RWPE2 (cell line): ENCODE data around the gene DTNBP1.

Source experiments
- ATAC-seq: fragments of 200-7000 bp; cut with Tn5 transposase; 3 replicates; pipeline ENCODE4 v1.9.1; 2021; ENCODE audit warnings: low read depth
- DNase-seq: peaks from one replicate; pipeline ENCODE4 v3.0.0-alpha.2; 2020; ENCODE audit warnings: low spot score
- H3K27ac ChIP-seq: fragments of 450-650 bp; 2 replicates; pipeline ENCODE4 v1.5.1; 2017; ENCODE audit warnings: mild to moderate bottlenecking; ENCODE audit not compliant: poor library complexity, severe bottlenecking
- H3K27me3 ChIP-seq: fragments of 250-450 bp; sonication (Bioruptor Pico); 2 replicates; pipeline ENCODE4 v1.5.1; 2021; ENCODE audit warnings: mild to moderate bottlenecking, moderate library complexity; ENCODE audit not compliant: insufficient read depth, poor library complexity, severe bottlenecking
- H3K36me3 ChIP-seq: fragments of 250-450 bp; sonication (Bioruptor Pico); 2 replicates; pipeline ENCODE4 v1.5.1; 2020; ENCODE audit warnings: low read depth, mild to moderate bottlenecking, moderate library complexity
- H3K4me1 ChIP-seq: fragments of 250-450 bp; sonication (Bioruptor Pico); 2 replicates; pipeline ENCODE4 v1.5.1; 2021; ENCODE audit warnings: mild to moderate bottlenecking, moderate library complexity; ENCODE audit not compliant: insufficient read depth, poor library complexity, severe bottlenecking
- H3K4me3 ChIP-seq: fragments of 250-450 bp; sonication (Bioruptor Pico); 2 replicates; pipeline ENCODE4 v1.5.1; 2021; ENCODE audit warnings: mild to moderate bottlenecking, moderate library complexity; ENCODE audit not compliant: severe bottlenecking
- H3K9me3 ChIP-seq: fragments of 250-450 bp; sonication (Bioruptor Pico); 2 replicates; pipeline ENCODE4 v1.5.1; 2021; ENCODE audit warnings: mild to moderate bottlenecking, moderate library complexity; ENCODE audit not compliant: severe bottlenecking
- TF ChIP-seq, protein P1 (sequence below): fragments of 450-650 bp; IDR thresholded peaks from one replicate; pipeline ENCODE4 v1.5.1; 2017; ENCODE audit warnings: mild to moderate bottlenecking, moderate library complexity; ENCODE audit not compliant: poor library complexity, severe bottlenecking

Gene DTNBP1

GRCh38 chr6:15502446-15503345 lies 160.1 kb downstream of the DTNBP1 start:
- Histone ChIP-seq H3K27me3 (no peaks in the 10 kb centered on the region), H3K4me3 (no peak overlapping the region), H3K36me3 (peaks cover 37% of the 10 kb centered on the region), H3K4me1 (peaks cover 24% of the 10 kb centered on the region), H3K27ac (no peak overlapping the region), H3K9me3 (no peaks in the 10 kb centered on the region)
- ATAC-seq (no peak), DNase-seq (no peak)
- TF ChIP-seq, protein P1, sequence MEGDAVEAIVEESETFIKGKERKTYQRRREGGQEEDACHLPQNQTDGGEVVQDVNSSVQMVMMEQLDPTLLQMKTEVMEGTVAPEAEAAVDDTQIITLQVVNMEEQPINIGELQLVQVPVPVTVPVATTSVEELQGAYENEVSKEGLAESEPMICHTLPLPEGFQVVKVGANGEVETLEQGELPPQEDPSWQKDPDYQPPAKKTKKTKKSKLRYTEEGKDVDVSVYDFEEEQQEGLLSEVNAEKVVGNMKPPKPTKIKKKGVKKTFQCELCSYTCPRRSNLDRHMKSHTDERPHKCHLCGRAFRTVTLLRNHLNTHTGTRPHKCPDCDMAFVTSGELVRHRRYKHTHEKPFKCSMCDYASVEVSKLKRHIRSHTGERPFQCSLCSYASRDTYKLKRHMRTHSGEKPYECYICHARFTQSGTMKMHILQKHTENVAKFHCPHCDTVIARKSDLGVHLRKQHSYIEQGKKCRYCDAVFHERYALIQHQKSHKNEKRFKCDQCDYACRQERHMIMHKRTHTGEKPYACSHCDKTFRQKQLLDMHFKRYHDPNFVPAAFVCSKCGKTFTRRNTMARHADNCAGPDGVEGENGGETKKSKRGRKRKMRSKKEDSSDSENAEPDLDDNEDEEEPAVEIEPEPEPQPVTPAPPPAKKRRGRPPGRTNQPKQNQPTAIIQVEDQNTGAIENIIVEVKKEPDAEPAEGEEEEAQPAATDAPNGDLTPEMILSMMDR: no peak

- Histone ChIP-seq H3K27me3 (no peaks in the 10 kb centered on the region), H3K9me3 (no peaks in the 10 kb centered on the region), H3K27ac (no peak overlapping the region), H3K36me3 (peaks cover 35% of the 10 kb centered on the region), H3K4me3 (no peak overlapping the region), H3K4me1 (peaks cover 24% of the 10 kb centered on the region)
- DNase-seq (no peak), ATAC-seq (no peak)
- TF ChIP-seq, protein P1: no peak
These were observed 160.9 kb downstream of the DTNBP1 start for GRCh38 chr6:15501826-15502445.

DNA sequence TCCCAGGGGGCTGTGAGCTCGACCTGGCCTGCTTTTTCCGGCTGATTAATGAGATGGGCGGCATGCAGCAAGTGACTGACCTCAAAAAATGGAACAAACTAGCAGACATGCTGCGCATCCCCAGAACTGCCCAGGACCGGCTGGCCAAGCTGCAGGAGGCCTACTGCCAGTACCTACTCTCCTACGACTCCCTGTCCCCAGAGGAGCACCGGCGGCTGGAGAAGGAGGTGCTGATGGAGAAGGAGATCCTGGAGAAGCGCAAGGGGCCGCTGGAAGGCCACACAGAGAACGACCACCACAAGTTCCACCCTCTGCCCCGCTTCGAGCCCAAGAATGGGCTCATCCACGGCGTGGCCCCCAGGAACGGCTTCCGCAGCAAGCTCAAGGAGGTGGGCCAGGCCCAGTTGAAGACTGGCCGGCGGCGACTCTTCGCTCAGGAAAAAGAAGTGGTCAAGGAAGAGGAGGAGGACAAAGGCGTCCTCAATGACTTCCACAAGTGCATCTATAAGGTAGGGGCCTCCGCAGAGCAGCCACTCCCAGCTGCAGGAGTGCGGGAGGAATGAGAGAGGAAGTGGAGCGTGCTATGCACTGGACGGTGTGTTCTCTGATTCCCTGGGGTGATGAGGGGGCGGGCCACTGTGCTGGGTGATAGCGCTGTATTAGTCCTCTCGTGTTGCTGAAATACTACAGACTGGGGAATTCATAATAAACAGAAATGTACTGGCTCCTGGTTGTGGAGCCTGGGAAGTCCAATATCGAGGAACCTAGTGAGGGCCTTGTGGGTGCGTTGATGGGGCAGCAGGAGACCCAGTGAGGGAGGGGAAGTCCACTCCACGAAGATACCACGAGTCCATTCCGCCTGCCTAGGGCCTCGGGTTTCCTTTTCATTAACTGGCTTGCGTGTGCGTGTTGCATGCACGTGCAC lies 161.7 kb downstream of the DTNBP1 start:
- Histone ChIP-seq H3K36me3 (peaks cover 37% of the 10 kb centered on the region), H3K27me3 (no peaks in the 10 kb centered on the region), H3K4me3 (no peak overlapping the region), H3K27ac (no peak overlapping the region), H3K4me1 (peaks cover 24% of the 10 kb centered on the region), H3K9me3 (no peaks in the 10 kb centered on the region)
- ATAC-seq (no peak), DNase-seq (no peak)
- TF ChIP-seq, protein P1: no peak

DNA sequence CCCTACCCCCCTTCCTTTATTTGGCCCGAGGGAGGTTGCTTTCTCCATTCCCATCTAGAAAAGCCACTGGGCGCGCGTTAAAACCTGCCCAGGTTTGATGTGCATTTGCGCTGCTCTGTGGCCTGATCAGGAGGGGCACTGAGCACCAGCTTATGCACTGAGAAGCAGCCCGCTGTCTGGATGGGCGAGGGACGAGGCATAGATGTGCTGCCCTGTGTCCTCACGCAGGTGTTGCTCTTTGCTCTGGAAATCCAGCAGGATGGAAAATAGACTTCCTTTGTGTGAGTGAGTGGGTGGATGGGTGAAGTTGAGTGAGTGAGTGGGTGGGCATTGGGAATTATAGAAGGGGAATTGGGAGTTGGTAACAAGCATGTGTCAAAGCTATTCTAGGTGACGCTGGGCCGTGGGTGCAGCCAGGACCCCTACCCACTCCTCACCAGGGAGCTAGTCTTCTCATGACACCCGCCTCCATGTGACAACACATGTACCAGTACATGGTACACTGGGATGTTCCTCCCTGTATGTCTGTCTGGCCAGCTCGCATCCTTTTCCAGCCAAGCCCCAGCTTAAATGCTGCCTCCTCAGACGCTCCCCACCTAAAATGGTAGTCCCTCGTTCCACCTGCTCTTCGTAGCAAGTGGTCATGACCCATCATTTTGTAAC lies 162.6 kb downstream of the DTNBP1 start:
- H3K27ac ChIP-seq: no peak overlapping the region
- H3K9me3 ChIP-seq: no peaks in the 10 kb centered on the region
- peaks cover 22% of the 10 kb centered on the region for H3K4me1 ChIP-seq
- H3K27me3 ChIP-seq: no peaks in the 10 kb centered on the region
- TF ChIP-seq, protein P1: no peak
- H3K36me3 ChIP-seq: peaks cover 31% of the 10 kb centered on the region
- no peak overlapping the region for H3K4me3 ChIP-seq
- ATAC-seq (no peak), DNase-seq (no peak)
